ENCODE results near the gene PKN1.

Gene PKN1

GRCh38 chr19:14437578-14438140 is 4.6 kb downstream of the PKN1 start:
- ATAC-seq, result no peak
- TF ChIP-seq ZNF8 (CRISPR knock-in tag; IDR thresholded peaks at IDR 0.05), result no peak
- no peak for TF ChIP-seq ISL1 (CRISPR knock-in tag; IDR thresholded peaks at IDR 0.05)
- TF ChIP-seq PATZ1 (CRISPR knock-in tag; IDR thresholded peaks at IDR 0.05; ENCODE audit: borderline replicate concordance), result no peak
- no peak for TF ChIP-seq ARNTL (CRISPR knock-in tag; IDR thresholded peaks at IDR 0.05; ENCODE audit: borderline replicate concordance, low read depth)
- no peak for TF ChIP-seq ZC3H10 (CRISPR knock-in tag; IDR thresholded peaks at IDR 0.05)
- no peak for TF ChIP-seq ZNF70 (CRISPR knock-in tag; IDR thresholded peaks at IDR 0.05)
- no peak for TF ChIP-seq OSR1 (CRISPR knock-in tag; IDR thresholded peaks at IDR 0.05)
- no peak for TF ChIP-seq CSRNP3 (CRISPR knock-in tag; IDR thresholded peaks at IDR 0.05)
- TF ChIP-seq PPARA (CRISPR knock-in tag; IDR thresholded peaks at IDR 0.05; ENCODE audit: borderline replicate concordance), result no peak
- no peak for TF ChIP-seq GLIS3 (CRISPR knock-in tag; IDR thresholded peaks at IDR 0.05)
- TF ChIP-seq SNAI2 (CRISPR knock-in tag; IDR thresholded peaks at IDR 0.05), result no peak
- TF ChIP-seq RARB (CRISPR knock-in tag; IDR thresholded peaks at IDR 0.05), result no peak
- no peak for TF ChIP-seq ZFP30 (CRISPR knock-in tag; IDR thresholded peaks at IDR 0.05)
- no peak for TF ChIP-seq TOX (CRISPR knock-in tag; IDR thresholded peaks at IDR 0.05; ENCODE audit: borderline replicate concordance)
- TF ChIP-seq ZFP3 (CRISPR knock-in tag; IDR thresholded peaks at IDR 0.05), result no peak
- no peak for TF ChIP-seq CSDC2 (CRISPR knock-in tag; IDR thresholded peaks at IDR 0.05)
- no peak for TF ChIP-seq TCF4 (CRISPR knock-in tag; IDR thresholded peaks at IDR 0.05; ENCODE audit: borderline replicate concordance)
- no peak for TF ChIP-seq BACH2 (CRISPR knock-in tag; IDR thresholded peaks at IDR 0.05; ENCODE audit: borderline replicate concordance)

- no peak for ATAC-seq
- TF ChIP-seq TSHZ2 (CRISPR knock-in tag; IDR thresholded peaks at IDR 0.05) (no peak), ZC3H10 (CRISPR knock-in tag; IDR thresholded peaks at IDR 0.05) (no peak), TOX (CRISPR knock-in tag; IDR thresholded peaks at IDR 0.05; ENCODE audit: borderline replicate concordance) (no peak), ZNF565 (CRISPR knock-in tag; conservative IDR thresholded peaks at IDR 0.05; ENCODE audit: low read depth) (no peak), BACH2 (CRISPR knock-in tag; IDR thresholded peaks at IDR 0.05; ENCODE audit: borderline replicate concordance) (no peak)
Measured at GRCh38 chr19:14439014-14439413, 5.9 kb downstream of the PKN1 start.

GRCh38 chr19:14440049-14440448 is 6.9 kb downstream of the PKN1 start:
- TF ChIP-seq BACH2 (CRISPR knock-in tag; IDR thresholded peaks at IDR 0.05; ENCODE audit: borderline replicate concordance) (no peak), RARB (CRISPR knock-in tag; IDR thresholded peaks at IDR 0.05) (no peak), ZNF565 (CRISPR knock-in tag; conservative IDR thresholded peaks at IDR 0.05; ENCODE audit: low read depth) (no peak), TSHZ2 (CRISPR knock-in tag; IDR thresholded peaks at IDR 0.05) (no peak), TOX (CRISPR knock-in tag; IDR thresholded peaks at IDR 0.05; ENCODE audit: borderline replicate concordance) (no peak), CREB5 (CRISPR knock-in tag; IDR thresholded peaks at IDR 0.05; ENCODE audit: low read depth) (no peak)
- ATAC-seq, result no peak
